SU-DHL-6 (cell line): Measurements from ENCODE around the gene IPPK.
A peak's percentile ranks its signal among the peaks of the same experiment; 100 is the strongest.

Experiments
- EZH2phosphoT487 ChIP-seq: fragments of 200-600 bp; sonication (generic), shearing (Covaris generic); conservative IDR thresholded peaks from 2 replicates; pipeline ENCODE4 v1.6.1; 2018; ENCODE audit warnings: mild to moderate bottlenecking, antibody characterized with exemption, low read length, moderate library complexity, mixed read lengths
- TF ChIP-seq, protein P1 (sequence below): fragments of 200-600 bp; sonication (generic); IDR thresholded peaks from one replicate; pipeline ENCODE4 v1.5.1; 2017; ENCODE audit warnings: antibody characterized with exemption, mild to moderate bottlenecking, low read length, moderate library complexity; ENCODE audit not compliant: insufficient read depth, poor library complexity, severe bottlenecking

GRCh38 chr9:92716557-92716956 is 46.6 kb upstream of the IPPK start:
- TF ChIP-seq, protein P1, sequence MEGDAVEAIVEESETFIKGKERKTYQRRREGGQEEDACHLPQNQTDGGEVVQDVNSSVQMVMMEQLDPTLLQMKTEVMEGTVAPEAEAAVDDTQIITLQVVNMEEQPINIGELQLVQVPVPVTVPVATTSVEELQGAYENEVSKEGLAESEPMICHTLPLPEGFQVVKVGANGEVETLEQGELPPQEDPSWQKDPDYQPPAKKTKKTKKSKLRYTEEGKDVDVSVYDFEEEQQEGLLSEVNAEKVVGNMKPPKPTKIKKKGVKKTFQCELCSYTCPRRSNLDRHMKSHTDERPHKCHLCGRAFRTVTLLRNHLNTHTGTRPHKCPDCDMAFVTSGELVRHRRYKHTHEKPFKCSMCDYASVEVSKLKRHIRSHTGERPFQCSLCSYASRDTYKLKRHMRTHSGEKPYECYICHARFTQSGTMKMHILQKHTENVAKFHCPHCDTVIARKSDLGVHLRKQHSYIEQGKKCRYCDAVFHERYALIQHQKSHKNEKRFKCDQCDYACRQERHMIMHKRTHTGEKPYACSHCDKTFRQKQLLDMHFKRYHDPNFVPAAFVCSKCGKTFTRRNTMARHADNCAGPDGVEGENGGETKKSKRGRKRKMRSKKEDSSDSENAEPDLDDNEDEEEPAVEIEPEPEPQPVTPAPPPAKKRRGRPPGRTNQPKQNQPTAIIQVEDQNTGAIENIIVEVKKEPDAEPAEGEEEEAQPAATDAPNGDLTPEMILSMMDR: peak; percentile 84
- TF ChIP-seq EZH2phosphoT487: no peak
